Measurements from ENCODE around the gene CD40LG.
A peak's percentile ranks its signal among the peaks of the same experiment; 100 is the strongest.

CD40LG gene

DNA sequence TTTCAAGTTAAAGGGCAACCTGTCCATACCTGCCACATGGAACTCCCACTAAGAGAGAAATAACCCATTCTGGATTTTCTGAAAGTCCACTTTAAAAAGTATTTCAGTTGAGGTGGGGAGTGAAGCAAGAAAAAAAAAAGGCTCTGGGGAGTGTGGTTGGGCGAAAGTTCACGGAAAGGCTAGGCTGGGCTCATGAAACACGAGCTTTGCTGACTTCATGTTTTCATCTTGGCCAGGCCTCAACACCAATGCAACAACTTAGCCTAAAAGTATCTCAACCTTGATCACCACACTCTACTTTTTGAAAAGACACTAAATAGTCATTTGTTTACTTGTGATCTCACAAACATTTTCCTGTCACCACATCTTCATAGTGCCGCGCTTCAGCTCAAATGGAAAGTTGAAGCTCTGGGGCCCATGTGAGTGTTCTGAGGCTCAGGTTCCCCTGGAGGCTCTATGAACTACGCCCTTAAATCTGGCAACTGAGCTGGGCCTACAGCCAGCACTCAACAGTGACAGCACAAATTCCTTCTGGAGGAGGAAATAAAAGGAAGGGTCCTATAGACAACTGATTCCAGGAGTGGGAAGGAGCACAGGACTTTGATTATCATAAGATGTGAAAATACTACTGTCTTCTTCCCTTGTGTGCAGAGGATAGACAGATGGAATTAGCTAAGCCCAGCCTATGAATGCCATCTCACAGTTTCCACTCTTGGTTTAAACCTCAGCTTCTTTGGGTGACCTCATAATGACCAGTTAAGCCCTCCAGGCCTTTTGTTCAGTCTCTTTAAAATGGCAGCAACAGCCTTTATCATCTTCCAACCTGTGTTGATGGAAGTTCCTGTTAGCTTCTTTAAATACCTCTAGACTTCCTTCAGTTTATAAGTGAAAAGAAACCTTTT is 5.1 kb downstream of the CD40LG start:
- no peak for DNase-seq (ENCODE audit: insufficient read length)
- no peak for FAIRE-seq
- no peak for TF ChIP-seq POLR2AphosphoS5 (IDR thresholded peaks at IDR 0.05; ENCODE audit: low read depth, low read length)
- no peak for TF ChIP-seq POLR2A (IDR thresholded peaks at IDR 0.05; ENCODE audit: low read depth, low read length)
- TF ChIP-seq TAF1 (IDR thresholded peaks at IDR 0.05; ENCODE audit: borderline replicate concordance, low read depth, low read length): no peak

DNA sequence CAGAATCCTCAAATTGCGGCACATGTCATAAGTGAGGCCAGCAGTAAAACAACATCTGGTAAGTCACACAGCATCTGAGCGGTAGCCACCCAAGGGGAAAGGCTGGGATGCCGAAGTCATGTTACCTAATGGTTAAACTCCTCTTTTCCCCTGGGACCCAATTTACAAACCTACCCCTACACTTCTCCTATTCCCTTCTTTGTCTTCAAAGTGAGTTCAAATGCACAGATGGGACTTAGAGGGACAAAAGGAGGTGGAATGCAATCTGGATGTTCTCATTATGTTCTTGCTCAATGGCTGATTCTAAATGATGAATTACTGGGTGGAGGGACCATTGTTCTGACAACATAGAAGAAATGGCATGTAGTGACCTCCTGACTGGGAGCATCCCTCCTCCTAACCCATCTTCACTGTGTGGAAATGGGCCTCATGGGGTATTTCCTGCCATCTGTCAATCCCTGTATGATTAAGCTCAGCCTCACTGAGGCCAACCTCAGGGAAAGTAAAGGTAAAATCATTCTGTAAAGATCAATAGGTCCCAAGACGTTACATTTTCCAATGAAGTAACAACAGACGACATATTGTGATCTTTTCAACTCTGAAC is 8.5 kb downstream of the CD40LG start:
- TF ChIP-seq POLR2AphosphoS5 (IDR thresholded peaks at IDR 0.05; ENCODE audit: low read depth, low read length) (no peak), POLR2A (IDR thresholded peaks at IDR 0.05; ENCODE audit: low read depth, low read length) (no peak), TAF1 (IDR thresholded peaks at IDR 0.05; ENCODE audit: borderline replicate concordance, low read depth, low read length) (no peak)
- DNase-seq (ENCODE audit: insufficient read length) (no peak), FAIRE-seq (no peak)

DNA sequence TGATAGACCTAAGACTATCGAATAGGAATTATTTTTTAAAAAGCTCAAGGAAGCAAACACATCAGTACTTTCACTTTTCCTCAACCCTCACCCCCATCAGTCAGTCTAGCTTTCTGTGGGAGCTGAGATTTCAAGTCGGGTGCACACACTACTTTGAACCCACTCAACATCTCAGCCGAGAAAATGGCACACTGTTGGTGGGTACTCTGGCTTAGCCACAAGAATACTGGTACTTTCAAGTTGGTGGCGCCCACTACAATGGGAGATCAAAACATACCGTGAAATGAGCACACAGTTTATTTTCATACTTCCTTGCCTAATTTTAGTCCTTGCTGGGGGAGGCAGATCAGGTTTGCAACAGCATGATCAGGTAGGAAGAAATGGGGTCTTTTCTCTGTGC is 10.2 kb downstream of the CD40LG start:
- DNase-seq (ENCODE audit: insufficient read length): no peak
- FAIRE-seq: no peak
- TF ChIP-seq POLR2AphosphoS5 (IDR thresholded peaks at IDR 0.05; ENCODE audit: low read depth, low read length) (no peak), TAF1 (IDR thresholded peaks at IDR 0.05; ENCODE audit: borderline replicate concordance, low read depth, low read length) (no peak), POLR2A (IDR thresholded peaks at IDR 0.05; ENCODE audit: low read depth, low read length) (no peak)

DNA sequence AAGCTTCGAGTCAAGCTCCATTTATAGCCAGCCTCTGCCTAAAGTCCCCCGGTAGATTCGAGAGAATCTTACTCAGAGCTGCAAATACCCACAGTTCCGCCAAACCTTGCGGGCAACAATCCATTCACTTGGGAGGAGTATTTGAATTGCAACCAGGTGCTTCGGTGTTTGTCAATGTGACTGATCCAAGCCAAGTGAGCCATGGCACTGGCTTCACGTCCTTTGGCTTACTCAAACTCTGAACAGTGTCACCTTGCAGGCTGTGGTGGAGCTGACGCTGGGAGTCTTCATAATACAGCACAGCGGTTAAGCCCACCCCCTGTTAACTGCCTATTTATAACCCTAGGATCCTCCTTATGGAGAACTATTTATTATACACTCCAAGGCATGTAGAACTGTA is 11.2 kb downstream of the CD40LG start:
- TF ChIP-seq POLR2AphosphoS5 (IDR thresholded peaks at IDR 0.05; ENCODE audit: low read depth, low read length) (no peak), POLR2A (IDR thresholded peaks at IDR 0.05; ENCODE audit: low read depth, low read length) (no peak), TAF1 (IDR thresholded peaks at IDR 0.05; ENCODE audit: borderline replicate concordance, low read depth, low read length) (no peak)
- DNase-seq (ENCODE audit: insufficient read length): no peak
- peak; percentile 38 for FAIRE-seq

DNA sequence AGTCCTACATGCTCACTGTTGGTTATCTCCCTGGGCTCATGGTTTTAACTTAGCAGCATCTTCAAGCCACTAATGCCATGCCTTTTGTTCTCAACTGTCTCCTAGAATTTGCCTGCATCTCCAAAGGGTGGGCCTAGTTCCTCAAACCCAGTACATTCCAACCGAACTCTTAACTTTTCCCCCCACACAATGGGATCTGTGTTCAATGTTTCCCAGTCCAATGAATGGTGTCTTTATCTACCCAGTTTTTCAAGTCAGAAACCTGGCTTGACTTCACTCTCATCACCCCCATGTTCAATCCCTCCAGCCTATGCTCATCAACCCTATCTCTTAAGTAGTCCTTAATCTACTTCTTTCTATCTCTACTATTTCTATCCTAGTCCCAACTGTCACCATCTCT is 12.9 kb downstream of the CD40LG start:
- FAIRE-seq (no peak), DNase-seq (ENCODE audit: insufficient read length) (no peak)
- TF ChIP-seq POLR2A (IDR thresholded peaks at IDR 0.05; ENCODE audit: low read depth, low read length): no peak
- TF ChIP-seq TAF1 (IDR thresholded peaks at IDR 0.05; ENCODE audit: borderline replicate concordance, low read depth, low read length): no peak
- no peak for TF ChIP-seq POLR2AphosphoS5 (IDR thresholded peaks at IDR 0.05; ENCODE audit: low read depth, low read length)

DNA sequence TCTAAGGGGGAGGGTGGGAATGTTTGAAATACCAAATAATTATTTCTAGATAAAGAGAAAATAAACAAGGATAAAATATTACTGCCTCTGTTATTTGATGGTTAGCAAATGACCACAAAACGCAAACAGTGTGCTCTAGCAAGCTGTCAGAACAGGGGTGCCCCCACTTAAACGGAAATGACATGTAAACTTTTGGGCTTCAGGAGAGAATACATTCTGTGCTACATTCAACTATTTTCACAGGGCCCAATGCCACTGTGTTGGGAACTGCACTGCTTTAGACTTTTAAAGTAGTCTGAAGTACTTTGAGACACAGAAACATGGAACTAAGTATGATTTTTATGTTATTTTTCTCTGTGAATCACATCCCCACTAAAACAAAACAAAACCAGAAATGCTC is 14.1 kb downstream of the CD40LG start:
- peak; percentile 76 for FAIRE-seq
- no peak for DNase-seq (ENCODE audit: insufficient read length)
- TF ChIP-seq TAF1 (IDR thresholded peaks at IDR 0.05; ENCODE audit: borderline replicate concordance, low read depth, low read length) (no peak), POLR2A (IDR thresholded peaks at IDR 0.05; ENCODE audit: low read depth, low read length) (no peak), POLR2AphosphoS5 (IDR thresholded peaks at IDR 0.05; ENCODE audit: low read depth, low read length) (no peak)

DNA sequence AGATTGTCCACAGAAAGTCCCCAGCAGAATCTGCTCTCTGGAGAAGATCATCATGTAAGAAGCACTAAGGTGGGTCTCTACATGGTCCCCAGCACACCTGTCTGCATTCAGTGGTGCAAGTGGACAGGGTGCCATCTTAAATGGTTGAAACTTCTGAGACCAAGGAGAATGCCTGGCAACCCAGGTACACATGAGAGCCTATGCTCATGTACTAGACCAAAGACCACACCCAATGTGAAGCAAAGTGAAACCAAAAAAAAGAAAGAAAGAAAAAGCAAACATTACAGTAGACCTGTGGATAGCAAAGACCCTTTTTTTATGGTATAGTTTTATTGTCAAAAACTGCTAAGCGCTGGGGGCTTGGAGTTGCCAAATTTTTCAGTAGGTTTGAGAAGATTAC is 15.0 kb downstream of the CD40LG start:
- TF ChIP-seq TAF1 (IDR thresholded peaks at IDR 0.05; ENCODE audit: borderline replicate concordance, low read depth, low read length) (no peak), POLR2A (IDR thresholded peaks at IDR 0.05; ENCODE audit: low read depth, low read length) (no peak), POLR2AphosphoS5 (IDR thresholded peaks at IDR 0.05; ENCODE audit: low read depth, low read length) (no peak)
- FAIRE-seq (peak; percentile 78), DNase-seq (ENCODE audit: insufficient read length) (no peak)

DNA sequence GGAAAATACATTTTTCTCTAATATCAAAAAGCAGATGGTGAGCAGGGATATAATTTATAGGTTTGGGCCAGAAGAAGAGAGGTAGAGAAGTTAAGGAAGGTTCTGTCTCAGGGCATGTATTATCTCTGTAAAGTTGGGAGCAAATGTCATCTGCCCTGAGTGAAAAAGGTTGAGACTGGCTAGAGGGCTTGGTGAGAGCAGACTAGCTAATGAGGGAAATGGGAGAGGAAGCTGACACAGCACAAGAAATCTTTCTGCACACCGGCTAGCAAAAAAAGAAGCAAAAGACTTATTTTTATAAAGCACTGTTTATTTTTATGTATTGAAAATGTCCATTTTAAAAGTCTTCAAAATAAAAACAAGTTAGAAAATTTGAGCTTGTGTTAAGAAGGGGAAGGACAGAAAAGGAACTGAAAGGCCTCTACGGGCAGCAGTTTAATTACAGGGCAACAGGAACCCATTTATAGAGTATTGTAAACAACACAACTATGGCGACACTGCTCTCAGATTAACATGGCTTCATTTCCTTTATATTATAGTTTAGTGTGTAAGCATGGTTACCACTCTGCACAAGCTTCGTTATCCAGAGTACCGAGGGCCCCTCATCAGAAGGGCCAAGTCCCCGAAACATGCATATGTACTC is 17.4 kb downstream of the CD40LG start:
- FAIRE-seq (peak; percentile 17), DNase-seq (ENCODE audit: insufficient read length) (no peak)
- TF ChIP-seq TAF1 (IDR thresholded peaks at IDR 0.05; ENCODE audit: borderline replicate concordance, low read depth, low read length) (no peak), POLR2A (IDR thresholded peaks at IDR 0.05; ENCODE audit: low read depth, low read length) (no peak), POLR2AphosphoS5 (IDR thresholded peaks at IDR 0.05; ENCODE audit: low read depth, low read length) (no peak)

DNA sequence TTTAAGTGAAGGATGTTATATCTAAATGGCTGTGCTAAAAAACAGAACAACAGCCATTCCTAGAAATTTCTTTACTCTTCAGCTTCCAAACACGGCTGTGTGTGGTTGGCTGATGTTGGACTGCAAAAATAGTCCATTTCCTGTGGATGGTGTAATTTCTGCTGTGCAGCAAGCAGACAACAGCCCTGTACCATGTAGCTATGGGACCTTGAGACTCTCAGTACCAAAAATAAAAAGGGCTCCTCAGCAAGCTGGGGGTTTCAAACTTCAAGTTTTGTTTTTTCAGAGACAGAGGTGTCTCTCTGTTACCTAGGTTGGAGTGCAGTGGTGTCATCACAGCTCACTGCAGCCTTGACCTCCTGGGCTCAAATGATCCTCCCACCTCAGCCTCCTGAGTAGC is 18.1 kb downstream of the CD40LG start:
- TF ChIP-seq TAF1 (IDR thresholded peaks at IDR 0.05; ENCODE audit: borderline replicate concordance, low read depth, low read length) (no peak), POLR2AphosphoS5 (IDR thresholded peaks at IDR 0.05; ENCODE audit: low read depth, low read length) (no peak), POLR2A (IDR thresholded peaks at IDR 0.05; ENCODE audit: low read depth, low read length) (no peak)
- DNase-seq (ENCODE audit: insufficient read length) (no peak), FAIRE-seq (peak; percentile 17)

DNA sequence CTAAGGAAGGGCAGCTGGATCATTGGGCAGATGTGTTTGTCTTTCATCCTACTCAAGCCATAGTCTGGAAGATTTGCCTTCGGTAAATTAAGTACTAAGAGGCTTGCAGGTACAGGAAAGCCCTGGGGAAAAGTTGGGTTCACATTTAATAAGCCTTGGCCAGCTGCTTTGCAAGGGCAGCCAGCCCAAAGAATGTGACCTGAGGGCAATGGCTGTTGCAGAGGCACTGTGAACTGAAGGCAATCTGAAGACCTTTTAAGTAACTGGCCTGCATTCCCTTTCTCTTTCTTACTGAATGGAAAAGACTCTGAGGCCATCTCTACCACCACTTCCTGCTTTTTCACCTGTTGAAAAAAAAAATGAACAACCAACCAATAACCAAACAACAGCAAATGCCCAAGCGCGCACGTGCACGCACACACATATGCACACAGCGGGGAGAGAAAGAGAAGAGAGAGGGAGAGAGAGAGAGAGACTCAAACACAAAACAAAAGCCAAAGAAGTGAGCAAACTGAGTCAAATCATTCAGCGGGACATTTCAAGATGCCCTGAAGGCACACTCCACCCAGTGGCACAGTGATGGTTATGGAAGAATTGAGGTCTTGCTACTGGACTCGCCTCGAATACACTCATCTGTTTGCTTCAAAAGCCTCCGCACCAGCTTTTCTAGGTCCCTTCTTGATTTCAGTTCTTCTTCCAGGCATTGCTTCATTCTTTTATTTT is 19.6 kb downstream of the CD40LG start:
- no peak for TF ChIP-seq POLR2AphosphoS5 (IDR thresholded peaks at IDR 0.05; ENCODE audit: low read depth, low read length)
- TF ChIP-seq TAF1 (IDR thresholded peaks at IDR 0.05; ENCODE audit: borderline replicate concordance, low read depth, low read length): no peak
- TF ChIP-seq POLR2A (IDR thresholded peaks at IDR 0.05; ENCODE audit: low read depth, low read length): no peak
- FAIRE-seq: no peak
- no peak for DNase-seq (ENCODE audit: insufficient read length)

DNA sequence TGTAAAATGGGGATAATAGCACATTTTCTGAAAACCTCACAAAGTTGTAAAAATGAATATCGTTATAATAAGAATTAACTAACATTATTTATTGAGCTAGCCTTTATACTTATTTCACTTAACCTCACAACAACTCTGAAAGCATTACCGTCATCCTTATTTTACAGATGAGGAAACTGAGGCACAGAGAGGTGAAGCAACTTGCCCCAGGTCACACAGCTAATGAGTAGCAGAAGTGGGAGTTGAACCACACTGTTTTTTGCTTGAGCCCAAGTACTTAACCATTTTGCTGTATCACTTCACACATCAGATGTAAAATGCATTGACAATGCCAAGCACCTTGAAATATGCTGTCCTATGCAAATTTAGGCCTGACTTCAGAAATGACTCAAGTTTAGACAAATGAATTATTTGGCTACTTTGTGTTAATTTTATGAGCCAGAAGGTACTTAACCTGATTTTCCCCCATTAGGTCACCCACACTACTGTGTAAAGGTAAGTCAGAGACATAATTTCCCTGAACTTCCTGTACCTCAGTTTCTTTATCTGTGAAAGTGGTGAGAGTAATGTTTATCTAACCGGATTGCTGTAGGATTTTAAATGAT is 23.1 kb downstream of the CD40LG start:
- DNase-seq (ENCODE audit: insufficient read length): no peak
- peak; percentile 89 for FAIRE-seq
- TF ChIP-seq POLR2AphosphoS5 (IDR thresholded peaks at IDR 0.05; ENCODE audit: low read depth, low read length): no peak
- no peak for TF ChIP-seq POLR2A (IDR thresholded peaks at IDR 0.05; ENCODE audit: low read depth, low read length)
- no peak for TF ChIP-seq TAF1 (IDR thresholded peaks at IDR 0.05; ENCODE audit: borderline replicate concordance, low read depth, low read length)

Data from GM12892 (cell line).